Measurements from ENCODE around the gene VAC14. TPM values are rescaled to one million over a fixed set of nuclear protein-coding genes. Genes with fewer than 3 reads are reported as not detected.
A peak's percentile ranks its signal among the peaks of the same experiment; 100 is the strongest.

Gene VAC14
- polyA plus RNA-seq, 2 of the 4 experiments (the other 2 are of a cell fraction) = 25.3 to 27.0 TPM

DNA sequence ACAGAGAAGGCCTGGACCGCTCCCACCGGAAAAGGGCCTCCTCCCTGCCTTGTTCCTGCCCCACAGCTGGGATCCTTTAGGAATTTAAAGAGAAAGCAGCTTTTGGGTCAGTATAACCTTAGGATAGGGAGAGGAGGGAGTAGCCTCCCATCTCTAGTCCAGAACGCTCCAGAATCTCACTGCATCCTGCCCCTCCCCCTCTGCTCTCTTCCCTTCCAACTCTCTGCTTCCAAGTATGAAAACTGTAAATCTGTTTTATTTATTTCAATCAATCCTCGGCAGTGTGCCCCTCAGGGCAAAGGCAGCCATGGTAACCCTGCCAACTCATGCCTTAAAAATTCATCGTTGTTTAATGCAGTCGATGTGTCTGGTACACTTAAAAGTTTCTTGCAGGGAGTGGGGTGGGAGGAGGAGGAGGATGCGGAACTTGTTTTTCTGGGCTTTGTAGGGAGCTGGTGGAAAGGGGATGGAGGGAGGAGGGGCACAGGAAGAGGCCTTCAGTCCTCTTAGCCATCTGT is 94.0 kb downstream of the VAC14 start (continued):
- no peak for TF ChIP-seq BCL3 (IDR thresholded peaks at IDR 0.05)
- TF ChIP-seq EP300 (IDR thresholded peaks at IDR 0.05) = no peak
- TF ChIP-seq HOXB5 (CRISPR knock-in tag; IDR thresholded peaks at IDR 0.05) = no peak
- TF ChIP-seq PHF8 (IDR thresholded peaks at IDR 0.05; ENCODE audit: borderline replicate concordance, low read depth) = no peak
- TF ChIP-seq CHD2 (IDR thresholded peaks at IDR 0.05; ENCODE audit: low read length, partially characterized antibody) = no peak
- no peak for TF ChIP-seq NR3C1 (IDR thresholded peaks at IDR 0.05)
- no peak for TF ChIP-seq CTCF (IDR thresholded peaks at IDR 0.05)
- TF ChIP-seq USF2 (IDR thresholded peaks at IDR 0.05) = no peak
- TF ChIP-seq CEBPB (IDR thresholded peaks at IDR 0.05) = peak in 1 of 2 experiments; percentile 28; a peak in 1 of 4 replicates

- Histone ChIP-seq H3K4me2 (no peak overlapping the region), H3K9me3 (no peaks in the 10 kb centered on the region), H3K4me3 (no peak overlapping the region), H3K4me1 (peaks cover 71% of the 10 kb centered on the region), H3K27ac (peak overlapping the region; percentile 51 to 92; a peak in 4 of 6 replicates)
- TF ChIP-seq CHD4 (IDR thresholded peaks at IDR 0.05; ENCODE audit: borderline replicate concordance) (no peak), PHF8 (IDR thresholded peaks at IDR 0.05; ENCODE audit: borderline replicate concordance, low read depth) (no peak), RCOR1 (IDR thresholded peaks at IDR 0.05; ENCODE audit: low read depth, low read length) (no peak), REST (IDR thresholded peaks at IDR 0.05) (no peak), ATOH8 (CRISPR knock-in tag; IDR thresholded peaks at IDR 0.05; ENCODE audit: low read depth) (no peak), HEYL (CRISPR knock-in tag; IDR thresholded peaks at IDR 0.05) (no peak)
- WGBS (ENCODE audit: missing lambda C conversion rate) = 85% methylated on average over 5 of the region's 8 CpGs
- POLR2A ChIA-PET = no interaction called here
- ATAC-seq (no peak), DNase-seq (ENCODE audit: low read depth in 1 of 2, low spot score in 1 of 2) (no peak), FAIRE-seq (no peak)
- CTCF ChIA-PET = interaction anchor here (1.9 to 6.8 kb wide), 2 partner anchors 10 to 65 kb away, joined by 6 to 38 read pairs; no protein-coding TSS in a partner anchor
These were observed 95.9 kb downstream of the VAC14 start for GRCh38 chr16:70705056-70705455.

GRCh38 chr16:70704586-70704985 is 96.4 kb downstream of the VAC14 start:
- Histone ChIP-seq H3K4me2 (peak overlapping the region; percentile 5; the same call in 1 of the 3 replicates), H3K27ac (peak overlapping the region; percentile 51 to 92; a peak in 5 of 6 replicates), H3K4me3 (no peak overlapping the region), H3K9me3 (no peaks in the 10 kb centered on the region), H3K4me1 (peaks cover 71% of the 10 kb centered on the region)
- CTCF ChIA-PET = no interaction called here
- ATAC-seq (no peak), DNase-seq (ENCODE audit: low read depth in 1 of 2, low spot score in 1 of 2) (no peak), FAIRE-seq (no peak)
- POLR2A ChIA-PET = no interaction called here
- WGBS (ENCODE audit: missing lambda C conversion rate) = 85% methylated on average over 9 of the region's 11 CpGs
- TF ChIP-seq JUN (IDR thresholded peaks at IDR 0.05) (no peak), MAFK (IDR thresholded peaks at IDR 0.05; ENCODE audit: partially characterized antibody) (no peak), EP300 (IDR thresholded peaks at IDR 0.05) (no peak), FOXS1 (CRISPR knock-in tag; IDR thresholded peaks at IDR 0.05) (no peak), ZSCAN20 (CRISPR knock-in tag; IDR thresholded peaks at IDR 0.05) (no peak), ATOH8 (CRISPR knock-in tag; IDR thresholded peaks at IDR 0.05; ENCODE audit: low read depth) (no peak), REST (IDR thresholded peaks at IDR 0.05) (no peak), POLR2AphosphoS2 (conservative IDR thresholded peaks at IDR 0.05; ENCODE audit: low read length) (no peak), NPAS2 (CRISPR knock-in tag; IDR thresholded peaks at IDR 0.05; ENCODE audit: borderline replicate concordance) (no peak)

Measured in A549 (cell line).